ENCODE measurements around the gene FSD1L. TPM values are rescaled to one million over a fixed set of nuclear protein-coding genes. Genes with fewer than 3 reads are reported as not detected.

Gene FSD1L
- total and polyA plus RNA-seq, 2 of the 13 experiments (the other 11 are each of a cell fraction or from before 2014, with no cell fraction given) = 4.1 to 5.1 TPM

DNA sequence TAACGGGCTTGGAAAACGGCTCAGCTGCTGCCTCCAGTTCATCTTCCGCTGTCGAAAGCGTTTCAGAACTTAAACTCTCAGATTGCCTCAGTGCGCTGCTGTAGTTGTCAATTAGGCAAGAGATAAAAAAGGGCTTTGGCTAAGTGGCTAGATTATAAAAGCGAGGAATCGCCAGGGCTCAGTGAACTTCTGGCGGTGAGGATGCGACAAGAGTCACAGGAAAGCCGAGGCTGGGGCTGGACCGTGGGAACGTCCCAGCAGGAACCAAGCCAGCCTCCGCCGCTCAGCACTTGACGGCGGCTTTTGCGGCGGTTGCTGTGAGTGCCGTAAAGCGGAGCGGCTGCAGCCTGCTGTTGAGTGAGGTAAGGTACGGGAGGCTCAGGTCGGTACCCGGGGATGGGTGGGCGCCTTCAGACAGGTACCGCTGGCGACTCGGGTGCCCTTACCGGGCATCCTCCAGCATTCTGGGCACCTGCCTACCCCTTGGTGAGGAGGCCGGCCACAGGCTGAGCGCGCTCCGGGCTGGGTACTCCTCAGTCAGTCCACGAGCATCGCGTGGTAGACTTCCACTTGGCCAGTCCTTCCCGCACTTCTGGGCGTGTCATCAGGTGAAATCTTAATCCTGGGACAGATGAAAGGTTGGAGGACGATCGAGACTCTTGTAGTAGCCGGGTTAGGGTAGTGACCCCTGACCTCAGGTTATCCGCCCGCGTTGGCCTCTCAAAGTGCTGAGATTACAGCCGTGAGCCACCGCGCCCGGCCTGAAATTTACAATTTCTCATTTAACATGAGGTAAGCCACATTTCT, 110.2 kb downstream of the FSD1L start, which contains the start of gene FKTN (continued):
- TF ChIP-seq, protein P1, sequence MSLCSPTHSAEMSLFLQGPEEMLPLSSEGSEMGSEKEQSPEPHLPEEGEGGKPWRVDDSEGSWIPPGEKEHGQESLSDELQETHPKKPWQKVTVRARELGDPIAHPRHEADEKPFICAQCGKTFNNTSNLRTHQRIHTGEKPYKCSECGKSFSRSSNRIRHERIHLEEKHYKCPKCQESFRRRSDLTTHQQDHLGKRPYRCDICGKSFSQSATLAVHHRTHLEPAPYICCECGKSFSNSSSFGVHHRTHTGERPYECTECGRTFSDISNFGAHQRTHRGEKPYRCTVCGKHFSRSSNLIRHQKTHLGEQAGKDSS (CRISPR knock-in tag; IDR thresholded peaks at IDR 0.05; ENCODE audit: borderline replicate concordance, low read depth) = peak; percentile 56; the same call in 1 of the 2 replicates
- TF ChIP-seq ZEB1 (IDR thresholded peaks at IDR 0.05; ENCODE audit: insufficient replicate concordance, low read depth) (no peak), IRX3 (CRISPR knock-in tag; IDR thresholded peaks at IDR 0.05; ENCODE audit: borderline replicate concordance, low read depth) (no peak), SRSF1 (optimal IDR thresholded peaks at IDR 0.05; ENCODE audit: low read depth, low read length) (no peak), ZNF569 (CRISPR knock-in tag; IDR thresholded peaks at IDR 0.05; ENCODE audit: borderline replicate concordance) (no peak), CAMTA2 (CRISPR knock-in tag; IDR thresholded peaks at IDR 0.05; ENCODE audit: borderline replicate concordance) (no peak), AFF4 (CRISPR knock-in tag; IDR thresholded peaks at IDR 0.05) (no peak; the same call in 1 of the 2 replicates), EEA1 (CRISPR knock-in tag; IDR thresholded peaks at IDR 0.05; ENCODE audit: borderline replicate concordance) (no peak; the same call in 1 of the 2 replicates), TBP (CRISPR knock-in tag; IDR thresholded peaks at IDR 0.05) (no peak; the same call in 1 of the 2 replicates), ZNF550 (CRISPR knock-in tag; IDR thresholded peaks at IDR 0.05; ENCODE audit: borderline replicate concordance) (no peak), ZMAT3 (CRISPR knock-in tag; conservative IDR thresholded peaks at IDR 0.05) (no peak), NR2F2 (IDR thresholded peaks at IDR 0.05; ENCODE audit: borderline replicate concordance, low read depth) (no peak), SMC3 (IDR thresholded peaks at IDR 0.05; ENCODE audit: low read length) (no peak), ZBTB7A (CRISPR knock-in tag; IDR thresholded peaks at IDR 0.05) (no peak), KIAA2018 (CRISPR knock-in tag; IDR thresholded peaks at IDR 0.05; ENCODE audit: borderline replicate concordance) (no peak)

Measured in HepG2 (cell line).